Activated naive CD8-positive, alpha-beta T cell treated with anti-CD3 and anti-CD28 coated beads, Interleukin-2, amount 50 U/mL, for 16 hours (primary cell): ENCODE data around the gene ARHGAP35.
"Not testable (repeated sequence)": the region's sequence is repeated elsewhere in the genome, so short reads cannot be mapped to it uniquely, and the experiment has no call there.

Source experiments
- DNase-seq: peaks from one replicate; pipeline ENCODE4 v3.0.0-alpha.2; 2020; ENCODE audit warnings: low read depth, low spot score

The ARHGAP35 gene

GRCh38 chr19:46868025-46868802, 7.4 kb downstream of the ARHGAP35 start:
- no peak for DNase-seq

- not testable (repeated sequence) for DNase-seq
Measured at GRCh38 chr19:46871173-46871572, 10.4 kb downstream of the ARHGAP35 start.

GRCh38 chr19:46872967-46873366, 12.2 kb downstream of the ARHGAP35 start:
- no peak for DNase-seq

DNA sequence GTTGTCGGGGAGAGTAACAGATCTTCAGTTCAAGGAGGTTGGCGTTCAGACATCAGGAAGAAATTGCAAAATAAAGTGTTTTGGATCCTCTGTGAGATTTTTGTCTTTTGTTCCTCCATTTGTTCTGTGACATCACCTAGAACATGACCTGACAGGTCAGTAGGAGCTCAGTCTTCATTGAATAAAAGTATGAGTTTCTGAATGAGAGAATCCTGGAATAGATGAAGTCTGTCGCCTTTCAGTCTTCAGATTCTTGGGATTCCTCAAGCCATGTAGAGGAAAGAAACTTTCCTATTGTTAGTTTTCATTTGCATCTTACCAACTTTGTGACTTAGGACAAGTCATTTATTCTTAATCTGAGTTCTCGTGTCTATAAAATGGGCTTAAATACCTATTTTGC, 14.4 kb downstream of the ARHGAP35 start:
- DNase-seq = no peak

GRCh38 chr19:46875657-46876056, 14.9 kb downstream of the ARHGAP35 start:
- DNase-seq = no peak

- DNase-seq = no peak
Measured at GRCh38 chr19:46878613-46879375, 18.0 kb downstream of the ARHGAP35 start.

DNA sequence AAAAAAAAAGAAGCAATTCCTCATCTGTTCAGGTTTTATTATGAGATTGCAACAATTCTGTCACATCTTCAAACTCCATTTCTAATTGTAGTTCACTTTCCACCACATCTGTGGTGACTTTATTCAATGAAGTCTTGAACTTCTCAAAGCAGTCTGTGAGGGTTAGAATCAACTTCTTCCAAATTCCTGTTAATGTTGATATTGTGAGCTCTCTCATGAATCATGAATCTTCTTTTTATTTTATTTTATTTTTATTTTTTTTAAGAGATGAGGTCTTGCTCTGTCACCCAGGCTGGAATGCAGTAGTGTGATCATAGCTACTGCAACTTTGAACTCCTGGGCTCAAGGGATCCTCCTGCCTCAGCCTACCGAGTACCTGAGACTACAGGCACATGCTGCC, 19.6 kb downstream of the ARHGAP35 start:
- DNase-seq = no peak

DNA sequence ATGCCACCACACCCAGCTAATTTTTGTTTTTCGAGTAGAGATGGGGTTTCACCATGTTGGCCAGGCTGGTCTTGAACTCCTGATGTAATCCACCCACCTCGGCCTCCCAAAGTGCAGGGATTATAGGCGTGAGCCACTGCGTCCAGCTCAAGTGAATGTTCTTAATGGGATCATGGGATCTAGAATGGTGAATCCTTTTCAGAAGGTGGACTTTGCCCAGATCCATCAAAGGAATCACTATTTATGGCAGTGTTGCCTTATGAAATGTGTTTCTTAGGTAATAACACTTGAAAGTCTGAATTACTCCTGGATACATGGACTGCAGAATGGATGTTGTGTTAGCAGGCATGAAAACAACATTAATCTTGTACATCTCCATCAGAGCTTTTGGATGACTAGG, 20.3 kb downstream of the ARHGAP35 start:
- DNase-seq = no peak

DNA sequence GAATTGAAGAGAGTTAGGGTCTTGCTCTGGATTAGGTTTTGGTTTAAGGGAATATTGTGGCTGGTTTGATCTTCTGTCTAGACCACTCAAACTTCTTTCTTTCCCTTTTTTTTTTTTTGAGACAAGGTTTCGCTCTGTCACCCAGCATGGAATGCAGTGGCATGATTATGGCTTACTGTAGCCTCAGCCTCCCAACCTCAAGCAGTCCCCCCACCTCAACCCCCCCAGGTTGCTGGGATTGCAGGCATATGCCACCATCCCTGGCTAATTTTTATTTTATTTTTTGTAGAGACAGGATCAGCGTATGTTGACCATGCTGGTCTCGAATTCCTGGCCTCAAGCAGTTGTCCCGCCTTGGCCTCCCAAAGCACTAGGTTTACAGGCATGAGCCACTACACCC, 21.2 kb downstream of the ARHGAP35 start:
- no peak for DNase-seq

DNA sequence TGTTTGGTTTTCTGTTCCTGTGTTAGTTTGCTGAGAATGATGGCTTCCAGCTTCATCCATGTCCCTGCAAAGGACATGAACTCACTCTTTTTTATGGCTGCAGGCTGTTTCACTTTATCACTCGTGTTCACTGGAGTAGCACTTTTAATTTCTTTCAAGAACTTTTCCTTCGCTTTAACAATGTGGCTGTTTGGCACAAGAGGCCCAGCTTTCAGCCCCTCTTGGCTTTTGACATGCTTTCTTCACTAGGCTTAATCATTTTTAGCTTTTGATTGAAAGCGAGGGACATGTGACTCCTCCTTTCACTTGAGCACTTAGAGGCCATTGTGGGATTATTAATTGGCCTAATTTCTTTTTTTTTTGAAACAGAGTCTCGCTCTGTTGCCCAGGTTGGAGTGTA, 22.0 kb downstream of the ARHGAP35 start:
- DNase-seq = not testable (repeated sequence)

DNA sequence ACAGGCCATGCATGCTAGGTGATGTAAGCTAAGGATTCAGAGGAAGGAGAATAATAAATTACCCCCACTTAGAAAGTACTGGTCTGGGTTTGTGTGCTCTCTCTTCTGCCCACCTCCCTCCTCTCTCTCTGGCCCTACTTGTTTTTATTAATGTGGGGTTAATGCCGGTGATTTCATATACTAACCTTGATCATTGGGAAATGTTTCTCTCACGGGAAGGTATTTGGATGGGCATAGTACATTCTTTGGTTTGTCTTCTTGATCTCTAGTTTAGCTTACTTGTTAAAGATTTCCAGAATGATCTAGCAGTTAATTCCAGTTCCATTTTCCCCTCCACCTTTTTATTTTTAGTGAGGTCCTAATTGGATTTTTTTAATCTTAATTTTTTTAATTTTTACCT, 24.6 kb downstream of the ARHGAP35 start:
- DNase-seq = no peak

- no peak for DNase-seq
Measured at GRCh38 chr19:46886546-46887239, 25.9 kb downstream of the ARHGAP35 start.

- DNase-seq = no peak
Measured at GRCh38 chr19:46887240-46887782, 26.5 kb downstream of the ARHGAP35 start.

DNA sequence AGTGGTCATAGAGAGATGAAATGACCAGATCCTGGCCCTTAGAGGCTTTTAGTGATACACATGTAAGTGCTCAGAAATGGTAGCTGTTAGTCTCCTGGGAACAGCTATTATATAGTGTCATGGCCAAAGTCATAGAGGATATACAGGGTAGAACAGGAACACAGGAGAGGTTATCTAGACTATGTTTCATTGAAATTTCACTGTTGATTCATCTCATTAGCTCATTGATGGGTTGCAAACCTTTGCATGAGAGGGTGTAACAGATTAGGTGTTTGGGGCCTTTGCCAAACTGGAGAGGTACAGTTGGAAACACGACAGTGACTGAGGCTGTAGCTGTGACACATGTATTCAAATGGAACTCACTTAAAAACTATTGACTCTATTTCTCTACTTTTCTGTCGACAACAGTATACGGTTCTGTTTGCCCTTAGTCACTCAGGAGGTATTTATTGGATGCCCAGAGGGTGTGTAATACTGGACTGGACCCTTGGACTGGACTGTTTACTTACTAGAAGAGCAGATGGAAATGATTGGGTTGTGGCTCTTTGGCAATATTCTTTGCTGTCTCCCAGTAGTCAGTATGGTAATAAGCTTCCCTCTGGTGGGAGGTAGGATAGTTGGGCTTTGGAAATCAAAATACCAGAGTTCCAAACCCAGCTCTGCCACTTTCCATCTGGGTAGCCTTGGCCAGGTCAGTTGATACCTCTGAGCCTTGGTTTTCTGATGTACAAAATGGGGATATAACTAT, 29.8 kb downstream of the ARHGAP35 start:
- no peak for DNase-seq

GRCh38 chr19:46892252-46893179, 31.7 kb downstream of the ARHGAP35 start:
- no peak for DNase-seq

GRCh38 chr19:46896076-46896794, 35.4 kb downstream of the ARHGAP35 start:
- no peak for DNase-seq

DNA sequence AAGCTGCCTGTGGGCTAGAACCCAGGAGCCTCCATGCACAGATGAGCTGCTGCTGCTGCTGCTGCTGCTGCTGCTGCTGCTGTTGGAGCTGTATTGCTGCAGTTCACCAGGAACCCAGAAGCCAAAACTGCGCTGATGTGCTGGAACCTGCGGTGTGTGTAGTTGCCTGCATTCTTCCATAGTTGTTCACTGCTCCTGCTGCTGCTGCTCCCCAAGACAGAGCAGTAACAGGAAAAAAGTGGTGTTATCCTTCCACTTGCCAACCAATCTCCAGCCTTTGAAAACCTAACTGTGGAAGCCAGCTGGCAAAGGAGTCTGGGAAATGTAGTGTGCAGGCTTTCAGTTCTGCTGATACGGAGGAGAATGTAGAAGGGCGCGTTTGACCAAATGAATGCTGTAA, 37.9 kb downstream of the ARHGAP35 start:
- no peak for DNase-seq

- no peak for DNase-seq
Measured at GRCh38 chr19:46900341-46900740, 39.5 kb downstream of the ARHGAP35 start.

DNA sequence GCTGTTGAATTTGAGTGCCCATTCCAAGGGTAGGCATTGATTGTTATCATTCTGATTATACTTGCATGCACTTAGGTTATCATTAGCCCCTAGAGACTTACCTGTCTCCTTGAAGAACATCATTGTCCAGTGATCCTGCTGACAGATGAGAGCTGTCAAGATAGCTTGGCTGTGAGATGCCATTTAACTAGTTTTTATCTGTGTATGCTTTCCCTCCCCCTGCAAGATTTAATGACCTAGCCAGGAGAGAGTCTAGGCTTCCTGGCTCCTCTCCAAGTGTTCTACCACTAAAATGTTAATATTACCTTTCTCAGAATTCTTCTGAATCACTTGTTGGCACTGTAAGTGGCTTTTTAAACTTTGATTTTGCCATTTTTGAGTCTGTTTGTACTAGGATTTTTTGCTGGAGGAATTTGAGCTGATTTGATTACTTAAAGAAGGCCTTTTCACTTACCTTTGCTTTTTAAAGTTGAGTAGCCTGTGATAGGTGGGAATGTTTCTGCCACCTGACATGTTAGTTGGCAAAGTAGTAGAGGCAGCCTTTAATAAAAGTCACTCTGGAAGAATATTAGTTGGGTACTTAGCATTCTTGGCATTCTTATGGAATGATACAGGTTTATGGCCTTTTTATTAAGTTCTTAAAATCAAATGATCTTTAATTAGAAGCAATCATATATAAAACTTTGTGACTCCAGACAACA, 41.1 kb downstream of the ARHGAP35 start:
- no peak for DNase-seq
